SH-SY5Y (cell line): ENCODE data around the gene ARHGAP15.

Experiments used
- GATA2 ChIP-seq: IDR thresholded peaks from 2 replicates; pipeline ENCODE4 v1.6.1; 2011; ENCODE audit warnings: mild to moderate bottlenecking, low read depth, low read length
- GATA3 ChIP-seq: IDR thresholded peaks from 2 replicates; pipeline ENCODE4 v1.6.1; 2011; ENCODE audit warnings: low read depth, mild to moderate bottlenecking, low read length, moderate library complexity

- no peak for TF ChIP-seq GATA2
- TF ChIP-seq GATA3, result no peak
Observed at GRCh38 chr2:143468341-143468888, 339.2 kb downstream of the ARHGAP15 start.
